OCI-LY7 (cell line): Measurements from ENCODE around the gene ITPRIP.

Experiments used
- EZH2phosphoT487 ChIP-seq: fragments of 200-600 bp; sonication (generic); IDR thresholded peaks from 2 replicates; pipeline ENCODE4 v1.6.1; 2018; ENCODE audit warnings: low read depth, borderline replicate concordance, mild to moderate bottlenecking, mixed run types, antibody characterized with exemption, low read length, moderate library complexity, mixed read lengths
- TF ChIP-seq, protein P1 (sequence below): fragments of 200-600 bp; sonication (generic); conservative IDR thresholded peaks from 2 replicates; pipeline ENCODE4 v1.5.1; 2014; ENCODE audit warnings: mild to moderate bottlenecking, antibody characterized with exemption, low read length, moderate library complexity, mixed read lengths

DNA sequence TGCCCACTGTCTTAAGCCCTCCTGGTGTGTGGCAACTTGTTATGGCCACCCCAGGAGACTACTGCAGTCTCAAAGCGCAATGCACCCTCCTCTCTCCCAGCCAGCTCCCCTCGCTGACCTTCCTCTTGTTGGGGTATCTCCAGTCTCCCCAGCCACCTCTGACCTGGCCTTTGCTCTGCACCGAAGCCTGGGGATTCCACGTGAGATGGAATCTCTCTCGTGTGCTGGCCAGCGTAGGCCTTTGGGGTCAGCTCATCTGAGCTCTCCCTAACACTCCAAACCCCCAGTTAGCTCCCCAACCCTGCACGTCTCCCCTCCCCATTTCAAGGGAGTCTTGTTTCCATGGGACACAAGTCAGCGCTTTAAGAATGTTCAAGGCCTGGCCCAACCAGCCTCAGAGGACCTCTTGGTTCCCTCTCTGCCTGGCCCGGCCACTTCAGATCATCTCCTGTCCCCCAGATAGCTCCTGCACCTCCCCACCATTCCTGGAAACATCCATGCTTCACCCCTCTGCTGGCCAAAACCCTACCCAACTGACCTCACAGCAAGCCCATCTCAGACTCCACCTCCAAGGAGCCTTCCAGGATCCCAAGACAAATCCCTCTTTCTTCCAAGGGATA lies 11.2 kb downstream of the ITPRIP start:
- TF ChIP-seq, protein P1, sequence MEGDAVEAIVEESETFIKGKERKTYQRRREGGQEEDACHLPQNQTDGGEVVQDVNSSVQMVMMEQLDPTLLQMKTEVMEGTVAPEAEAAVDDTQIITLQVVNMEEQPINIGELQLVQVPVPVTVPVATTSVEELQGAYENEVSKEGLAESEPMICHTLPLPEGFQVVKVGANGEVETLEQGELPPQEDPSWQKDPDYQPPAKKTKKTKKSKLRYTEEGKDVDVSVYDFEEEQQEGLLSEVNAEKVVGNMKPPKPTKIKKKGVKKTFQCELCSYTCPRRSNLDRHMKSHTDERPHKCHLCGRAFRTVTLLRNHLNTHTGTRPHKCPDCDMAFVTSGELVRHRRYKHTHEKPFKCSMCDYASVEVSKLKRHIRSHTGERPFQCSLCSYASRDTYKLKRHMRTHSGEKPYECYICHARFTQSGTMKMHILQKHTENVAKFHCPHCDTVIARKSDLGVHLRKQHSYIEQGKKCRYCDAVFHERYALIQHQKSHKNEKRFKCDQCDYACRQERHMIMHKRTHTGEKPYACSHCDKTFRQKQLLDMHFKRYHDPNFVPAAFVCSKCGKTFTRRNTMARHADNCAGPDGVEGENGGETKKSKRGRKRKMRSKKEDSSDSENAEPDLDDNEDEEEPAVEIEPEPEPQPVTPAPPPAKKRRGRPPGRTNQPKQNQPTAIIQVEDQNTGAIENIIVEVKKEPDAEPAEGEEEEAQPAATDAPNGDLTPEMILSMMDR, result no peak
- TF ChIP-seq EZH2phosphoT487, result no peak
